T-helper 2 cell treated with Interferon-gamma antibody and Interleukin-4, amounts not matched to agents 5 μg/mL and 100 μg/mL, for 36 hours (primary cell): ENCODE data around the gene IFTAP.
A peak's percentile ranks its signal among the peaks of the same experiment; 100 is the strongest.
"Not testable (repeated sequence)": the region's sequence is repeated elsewhere in the genome, so short reads cannot be mapped to it uniquely, and the experiment has no call there.

Experiments used
- DNase-seq: peaks from one replicate; pipeline ENCODE4 v3.0.0; 2021; ENCODE audit warnings: low spot score
- H3K27ac Mint-ChIP-seq: one replicate; pipeline ENCODE4 v1.8.0; 2021; ENCODE audit warnings: mild to moderate bottlenecking, mixed read lengths
- H3K27me3 Mint-ChIP-seq: one replicate; pipeline ENCODE4 v1.8.0; 2021; ENCODE audit warnings: low read depth, mixed read lengths
- H3K36me3 Mint-ChIP-seq: one replicate; pipeline ENCODE4 v1.8.0; 2021; ENCODE audit warnings: low read depth, mixed read lengths
- H3K4me1 Mint-ChIP-seq: one replicate; pipeline ENCODE4 v1.8.0; 2021; ENCODE audit warnings: low read depth, mixed read lengths
- H3K4me3 Mint-ChIP-seq: one replicate; pipeline ENCODE4 v1.8.0; 2022; ENCODE audit warnings: mild to moderate bottlenecking, moderate library complexity, mixed read lengths
- H3K9me3 Mint-ChIP-seq: one replicate; pipeline ENCODE4 v1.8.0; 2021; ENCODE audit warnings: mixed read lengths

Gene IFTAP

DNA sequence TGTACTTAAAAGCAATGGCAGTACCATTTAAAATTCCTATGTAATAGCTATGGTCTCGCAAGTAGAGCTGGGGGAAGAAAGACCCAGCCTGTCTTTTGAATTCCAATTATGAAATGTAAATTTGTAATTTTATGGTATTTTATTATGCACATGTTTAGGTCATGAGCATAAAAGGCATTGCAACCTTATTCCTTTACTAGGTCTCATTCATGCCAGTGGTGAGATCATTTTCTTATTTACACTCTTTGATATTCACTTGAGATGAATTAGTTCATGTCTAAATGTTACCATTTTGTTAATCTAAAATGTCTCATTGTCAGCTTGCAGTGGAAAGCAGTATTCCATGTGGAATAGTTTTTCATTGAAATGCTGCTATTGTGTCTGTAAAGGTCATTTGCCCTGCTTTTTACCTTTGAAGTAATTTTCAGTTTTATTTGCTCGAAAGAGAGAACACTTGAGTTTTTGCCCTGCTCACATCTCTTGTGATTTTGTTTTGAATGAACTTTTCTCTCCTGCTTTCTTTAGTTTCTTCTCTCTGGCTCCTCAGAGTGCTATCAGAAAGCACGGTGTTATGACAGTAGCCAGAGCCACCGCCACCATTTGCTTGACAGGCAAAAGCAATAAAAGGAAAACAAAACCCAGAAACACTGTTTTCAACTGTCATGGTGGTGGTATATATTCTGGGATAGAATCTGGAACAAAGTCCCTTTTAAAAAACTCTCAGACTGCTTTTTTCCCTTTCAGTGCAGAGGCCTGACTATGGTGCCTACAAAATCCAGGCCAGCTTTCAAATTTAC is 41.0 kb downstream of the IFTAP start:
- no peak overlapping the region for H3K27ac Mint-ChIP-seq
- no peaks in the 10 kb centered on the region for H3K4me1 Mint-ChIP-seq
- H3K9me3 Mint-ChIP-seq: no peaks in the 10 kb centered on the region
- no peak for DNase-seq
- no peaks in the 10 kb centered on the region for H3K36me3 Mint-ChIP-seq
- no peaks in the 10 kb centered on the region for H3K27me3 Mint-ChIP-seq
- H3K4me3 Mint-ChIP-seq: no peak overlapping the region

DNA sequence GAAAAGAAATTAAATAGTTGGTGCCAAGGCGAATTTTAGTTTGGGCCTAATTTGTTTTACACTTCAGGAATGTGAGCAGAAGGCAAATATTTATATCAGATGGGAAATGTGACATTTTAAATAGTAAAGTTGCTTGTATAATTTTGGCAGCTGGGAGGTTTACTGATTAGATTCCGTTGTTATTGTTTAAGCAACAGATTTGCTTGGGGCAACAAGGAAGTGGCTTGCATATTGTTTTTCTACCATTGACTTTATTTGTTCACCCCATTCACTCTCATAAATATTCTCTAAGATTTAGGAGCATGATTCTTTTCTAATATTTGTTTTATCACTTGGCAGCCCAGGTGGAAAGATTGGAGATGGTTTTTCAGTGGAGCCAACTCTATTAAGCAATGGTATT is 44.3 kb downstream of the IFTAP start:
- Mint-ChIP-seq H3K9me3 (no peaks in the 10 kb centered on the region), H3K4me3 (no peak overlapping the region), H3K27me3 (no peaks in the 10 kb centered on the region), H3K4me1 (no peaks in the 10 kb centered on the region), H3K27ac (no peak overlapping the region), H3K36me3 (no peaks in the 10 kb centered on the region)
- no peak for DNase-seq

DNA sequence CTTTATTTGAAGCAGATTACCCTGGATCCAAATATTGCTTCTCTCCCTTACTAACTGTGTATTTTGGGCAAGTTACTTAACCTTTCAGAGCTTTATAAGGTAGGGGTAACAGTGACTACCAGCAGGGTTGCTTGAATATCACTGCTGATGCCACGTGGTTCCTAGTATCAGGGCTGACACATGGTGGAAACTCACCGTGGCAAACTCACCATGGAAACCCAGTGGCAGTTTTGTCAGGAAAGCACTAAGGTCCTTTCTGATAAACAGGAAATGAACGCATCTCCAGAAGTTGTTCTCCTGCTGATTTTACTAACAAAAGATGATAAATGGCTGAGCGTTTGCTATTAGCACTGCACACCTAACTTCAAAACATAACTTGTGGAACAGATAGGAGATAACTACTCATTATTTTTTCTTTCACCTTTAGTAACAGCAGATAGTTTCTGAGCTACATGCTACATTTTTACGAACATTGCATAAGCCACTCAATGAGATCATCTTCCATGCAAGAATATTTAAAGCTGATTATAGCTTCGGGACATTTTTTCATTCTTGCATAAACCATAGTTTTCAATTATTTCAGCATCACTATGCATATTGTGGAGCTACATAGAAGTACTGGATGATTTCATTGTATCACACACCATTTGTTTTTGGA is 63.4 kb downstream of the IFTAP start:
- Mint-ChIP-seq H3K36me3 (no peaks in the 10 kb centered on the region), H3K4me3 (no peak overlapping the region), H3K27me3 (no peaks in the 10 kb centered on the region), H3K9me3 (peaks cover 9% of the 10 kb centered on the region), H3K4me1 (no peaks in the 10 kb centered on the region), H3K27ac (no peak overlapping the region)
- no peak for DNase-seq

DNA sequence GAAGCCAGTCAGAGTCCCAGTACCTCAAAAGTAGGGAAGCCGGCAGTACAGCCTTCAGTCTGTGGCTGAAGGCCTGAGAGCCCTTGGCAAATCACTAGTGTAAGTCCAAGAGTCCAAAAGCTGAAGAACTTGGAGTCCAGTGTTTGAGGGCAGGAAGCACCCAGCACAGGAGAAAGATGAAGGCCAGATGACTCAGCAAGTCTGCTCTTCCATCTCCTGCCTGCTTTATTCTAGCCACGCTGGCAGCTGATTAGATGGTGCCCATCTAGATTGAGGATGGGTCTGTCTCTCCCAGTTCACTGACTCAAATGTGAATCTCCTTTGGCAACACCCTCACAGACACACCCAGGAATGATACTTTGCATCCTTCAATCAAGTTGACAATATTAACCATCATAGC is 67.1 kb downstream of the IFTAP start:
- DNase-seq, H3K27me3 Mint-ChIP-seq, H3K4me1 Mint-ChIP-seq, H3K27ac Mint-ChIP-seq, H3K36me3 Mint-ChIP-seq, H3K4me3 Mint-ChIP-seq: not testable (repeated sequence)
- peaks cover 14% of the 10 kb centered on the region for H3K9me3 Mint-ChIP-seq

DNA sequence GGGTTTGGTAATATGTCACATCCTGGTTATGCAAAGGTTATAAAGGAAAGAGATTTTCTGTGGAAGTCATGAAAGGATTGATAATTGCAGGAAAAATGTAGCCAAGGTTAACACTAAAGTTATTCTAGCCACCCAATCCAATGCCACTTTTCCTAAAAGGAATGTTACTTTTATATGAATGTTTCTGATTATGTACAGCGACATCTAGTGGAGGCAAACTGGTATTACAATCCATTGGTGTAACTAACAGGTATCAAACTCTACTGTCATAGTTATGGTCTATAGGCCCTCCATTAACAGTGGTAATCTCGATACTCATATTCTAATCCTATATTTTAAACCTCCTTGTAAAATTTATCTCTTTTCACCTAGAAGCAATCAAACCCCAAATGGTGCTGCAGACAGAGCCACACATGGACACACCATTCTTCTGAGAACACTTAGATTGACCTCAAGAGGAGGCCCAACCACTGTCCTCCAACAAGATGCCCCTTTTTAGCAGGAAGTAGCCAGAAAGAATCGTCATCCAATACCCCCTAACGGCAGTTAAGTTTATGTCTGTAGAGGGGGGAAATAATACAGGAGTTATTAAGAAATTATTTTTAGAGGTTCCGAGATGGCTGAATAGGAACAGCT is 78.6 kb downstream of the IFTAP start:
- no peak for DNase-seq
- no peak overlapping the region for H3K4me3 Mint-ChIP-seq
- no peak overlapping the region for H3K27ac Mint-ChIP-seq
- no peaks in the 10 kb centered on the region for H3K36me3 Mint-ChIP-seq
- H3K9me3 Mint-ChIP-seq: no peaks in the 10 kb centered on the region
- H3K27me3 Mint-ChIP-seq: no peaks in the 10 kb centered on the region
- no peaks in the 10 kb centered on the region for H3K4me1 Mint-ChIP-seq

DNA sequence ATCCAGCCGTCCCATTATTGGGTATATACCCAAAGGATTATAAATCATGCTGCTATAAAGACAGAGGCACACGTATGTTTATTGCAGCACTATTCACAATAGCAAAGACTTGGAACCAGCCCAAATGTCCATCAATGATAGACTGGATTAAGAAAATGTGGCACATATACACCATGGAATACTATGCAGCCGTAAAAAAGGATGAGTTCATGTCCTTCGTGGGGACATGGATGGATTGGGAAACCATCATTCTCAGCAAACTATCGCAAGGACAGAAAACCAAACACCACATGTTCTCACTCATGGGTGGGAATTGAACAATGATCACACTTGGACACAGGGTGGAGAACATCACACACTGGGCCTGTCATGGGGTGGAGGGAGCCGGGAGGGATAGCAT is 85.2 kb downstream of the IFTAP start:
- DNase-seq, H3K4me1 Mint-ChIP-seq, H3K27me3 Mint-ChIP-seq, H3K9me3 Mint-ChIP-seq, H3K36me3 Mint-ChIP-seq, H3K4me3 Mint-ChIP-seq, H3K27ac Mint-ChIP-seq: not testable (repeated sequence)

DNA sequence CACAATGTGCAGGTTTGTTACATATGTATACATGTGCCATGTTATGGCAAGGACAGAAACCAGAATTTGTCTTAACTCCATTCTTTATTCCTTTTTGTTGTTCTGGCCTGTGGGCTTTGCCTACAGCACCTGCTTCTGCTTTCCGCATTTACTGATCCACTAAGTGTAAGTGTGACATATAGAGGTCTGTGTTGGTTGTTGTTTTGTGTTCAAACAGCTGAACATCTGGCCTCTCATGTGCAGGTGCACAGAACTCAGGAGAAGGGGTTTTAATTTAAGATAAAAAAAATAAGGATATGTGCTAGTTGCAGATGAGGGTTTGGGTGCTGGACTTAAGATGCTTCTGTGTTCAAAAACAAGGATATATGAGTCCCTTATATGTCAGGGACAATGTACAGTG is 89.5 kb downstream of the IFTAP start:
- Mint-ChIP-seq H3K9me3 (peaks cover 3% of the 10 kb centered on the region), H3K4me1 (no peaks in the 10 kb centered on the region), H3K36me3 (no peaks in the 10 kb centered on the region), H3K4me3 (no peak overlapping the region), H3K27me3 (peaks cover 28% of the 10 kb centered on the region), H3K27ac (no peak overlapping the region)
- DNase-seq: no peak

DNA sequence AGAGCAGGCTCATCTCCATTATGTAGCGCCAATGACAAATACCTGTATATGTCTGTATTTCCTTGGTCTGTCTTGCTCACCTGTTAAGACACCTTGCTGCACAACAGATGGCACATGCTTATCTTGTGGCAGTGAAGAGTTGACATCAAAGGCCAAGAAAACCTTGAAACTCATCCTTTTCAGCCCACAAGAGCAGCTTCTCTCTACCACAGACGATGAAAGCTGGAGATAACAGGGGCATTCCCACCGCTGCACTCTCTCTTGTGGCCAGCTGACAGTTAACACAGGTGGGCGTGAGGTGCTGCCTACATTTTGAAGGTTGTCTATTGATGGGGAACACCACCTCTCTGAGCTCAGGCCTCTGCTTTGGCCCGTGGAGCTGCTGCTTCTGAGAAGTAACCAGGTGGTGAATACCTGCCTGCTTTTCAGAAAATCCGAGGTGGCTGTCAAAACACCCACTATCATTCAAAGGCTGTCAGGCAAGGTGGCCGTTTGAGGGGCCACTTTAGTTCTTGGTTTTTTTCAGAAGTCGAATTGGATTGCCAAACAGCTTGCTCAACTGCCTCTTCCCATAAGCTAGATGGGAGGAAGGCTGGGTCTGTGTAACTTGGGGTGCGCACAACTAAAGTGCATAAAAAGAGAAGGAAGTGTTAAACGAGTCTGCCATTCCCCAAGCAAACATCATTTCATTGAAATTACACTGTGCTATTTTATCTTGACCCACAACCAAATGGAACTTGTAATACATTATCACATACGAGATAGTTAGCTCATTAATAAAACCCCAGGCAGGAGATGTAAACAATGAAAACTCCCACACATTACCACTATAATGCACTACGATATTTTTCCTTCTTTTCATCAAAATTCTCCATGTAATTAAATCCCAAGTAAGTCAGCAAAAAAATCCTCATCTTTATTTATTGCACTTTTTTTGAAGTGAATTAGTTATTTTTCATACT is 90.8 kb downstream of the IFTAP start:
- peak; percentile 30 for DNase-seq

DNA sequence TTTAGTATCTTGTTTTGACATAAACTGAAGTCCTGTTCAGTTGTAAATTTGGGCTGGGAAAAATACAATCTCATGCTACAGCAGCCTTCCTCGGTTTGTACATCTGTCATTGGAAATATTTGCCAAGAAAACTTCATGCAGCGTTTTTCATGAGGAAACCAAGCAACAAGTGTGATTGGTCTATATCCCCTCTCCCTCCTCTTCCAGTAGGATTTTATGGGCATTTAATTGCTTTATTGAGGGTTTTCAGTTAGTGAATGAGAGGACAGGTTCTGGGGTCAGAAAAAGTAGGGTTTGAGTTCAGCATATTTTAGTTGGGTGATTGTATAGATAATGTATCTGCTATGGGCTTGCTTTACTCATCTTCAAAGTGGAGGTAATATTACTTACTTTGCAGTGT is 93.8 kb downstream of the IFTAP start:
- Mint-ChIP-seq H3K4me1 (no peaks in the 10 kb centered on the region), H3K4me3 (no peak overlapping the region), H3K27ac (no peak overlapping the region), H3K9me3 (no peaks in the 10 kb centered on the region), H3K27me3 (peaks cover 44% of the 10 kb centered on the region), H3K36me3 (no peaks in the 10 kb centered on the region)
- DNase-seq: no peak

More for the DNA sequence above, 90.8 kb downstream of the IFTAP start:
- Mint-ChIP-seq H3K27ac (no peak overlapping the region), H3K9me3 (peaks cover 3% of the 10 kb centered on the region), H3K36me3 (no peaks in the 10 kb centered on the region), H3K4me3 (no peak overlapping the region), H3K4me1 (no peaks in the 10 kb centered on the region), H3K27me3 (peaks cover 33% of the 10 kb centered on the region)

DNA sequence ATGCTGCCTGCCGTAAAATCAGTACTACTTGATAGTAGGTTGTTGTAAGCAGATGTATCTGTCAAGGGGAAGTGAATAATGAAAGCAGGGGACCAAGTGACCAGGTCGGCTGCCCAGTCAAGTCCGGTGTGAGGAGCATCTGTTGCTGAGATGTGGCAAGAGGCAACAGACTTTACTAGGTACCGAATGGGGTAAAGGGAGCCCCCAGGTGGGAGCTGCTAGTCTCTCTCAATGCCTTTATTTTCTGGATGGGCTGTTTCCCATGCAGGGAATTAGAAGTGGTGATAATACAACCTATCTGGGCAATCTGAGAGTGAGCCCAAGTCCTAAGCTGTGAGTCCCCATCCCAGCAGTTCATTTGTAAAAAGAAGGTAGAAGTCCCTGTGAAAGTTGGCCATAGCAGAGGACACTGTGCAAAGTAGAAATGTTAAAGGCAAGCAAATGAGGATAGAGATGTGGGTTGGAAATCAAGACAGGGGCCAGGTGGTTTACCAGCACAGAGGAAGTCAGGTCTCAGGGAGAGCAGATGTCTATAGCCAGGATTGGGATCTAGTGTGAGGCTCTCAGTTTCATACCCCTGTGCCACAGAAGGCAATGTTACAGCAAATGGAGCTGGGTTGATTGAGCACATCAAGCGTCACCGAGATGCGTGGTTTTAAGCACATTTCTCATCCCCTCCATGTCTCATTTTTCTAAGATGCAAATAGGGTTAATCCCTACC is 94.4 kb downstream of the IFTAP start:
- H3K27me3 Mint-ChIP-seq: peaks cover 44% of the 10 kb centered on the region
- no peak overlapping the region for H3K27ac Mint-ChIP-seq
- H3K36me3 Mint-ChIP-seq: no peaks in the 10 kb centered on the region
- no peaks in the 10 kb centered on the region for H3K4me1 Mint-ChIP-seq
- H3K9me3 Mint-ChIP-seq: no peaks in the 10 kb centered on the region
- no peak overlapping the region for H3K4me3 Mint-ChIP-seq
- DNase-seq: no peak

DNA sequence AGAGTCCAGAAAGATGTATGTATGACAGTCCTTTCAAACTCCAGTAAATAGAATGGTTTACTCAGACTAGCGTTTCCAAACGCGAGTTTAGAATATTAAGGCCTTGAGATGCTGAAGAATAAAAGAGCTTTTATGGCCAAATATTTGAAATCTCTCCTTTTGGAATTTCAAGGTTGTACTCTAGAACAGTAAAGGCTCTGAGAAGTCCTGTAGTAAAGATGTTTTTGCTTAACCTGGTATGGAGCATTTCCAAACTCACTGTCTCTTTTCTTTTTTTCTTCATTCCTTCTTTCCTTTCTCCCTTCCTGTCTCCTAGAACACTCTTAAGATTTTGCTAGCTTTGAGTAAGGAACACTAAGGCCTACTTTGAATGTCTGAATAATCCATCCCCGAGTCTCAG is 95.1 kb downstream of the IFTAP start:
- H3K27me3 Mint-ChIP-seq: peaks cover 43% of the 10 kb centered on the region
- no peak overlapping the region for H3K27ac Mint-ChIP-seq
- H3K9me3 Mint-ChIP-seq: no peaks in the 10 kb centered on the region

DNA sequence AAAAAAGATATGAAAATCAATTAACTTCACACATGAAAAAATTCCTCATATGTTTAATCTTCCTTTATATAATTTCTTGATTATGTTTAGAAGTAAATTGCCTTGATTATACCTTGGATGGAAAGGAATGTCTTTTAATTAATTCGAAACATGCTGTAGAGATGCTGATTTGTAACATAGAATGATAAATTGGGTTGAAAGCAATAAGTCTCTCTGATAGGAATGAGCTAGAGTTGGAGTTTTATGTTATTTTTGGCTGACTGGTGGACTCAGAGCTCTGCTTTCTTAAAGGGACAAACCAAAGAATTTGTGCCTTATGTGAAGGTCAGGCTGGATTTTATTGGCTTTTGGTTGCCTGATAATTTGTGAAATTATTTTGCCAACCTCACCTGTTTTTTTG is 98.4 kb downstream of the IFTAP start:
- Mint-ChIP-seq H3K27me3 (peaks cover 26% of the 10 kb centered on the region), H3K4me3 (no peak overlapping the region), H3K36me3 (no peaks in the 10 kb centered on the region), H3K27ac (no peak overlapping the region), H3K4me1 (no peaks in the 10 kb centered on the region), H3K9me3 (no peaks in the 10 kb centered on the region)
- no peak for DNase-seq

More for the DNA sequence above, 95.1 kb downstream of the IFTAP start:
- DNase-seq: no peak
- Mint-ChIP-seq H3K36me3 (no peaks in the 10 kb centered on the region), H3K4me1 (no peaks in the 10 kb centered on the region), H3K4me3 (no peak overlapping the region)

DNA sequence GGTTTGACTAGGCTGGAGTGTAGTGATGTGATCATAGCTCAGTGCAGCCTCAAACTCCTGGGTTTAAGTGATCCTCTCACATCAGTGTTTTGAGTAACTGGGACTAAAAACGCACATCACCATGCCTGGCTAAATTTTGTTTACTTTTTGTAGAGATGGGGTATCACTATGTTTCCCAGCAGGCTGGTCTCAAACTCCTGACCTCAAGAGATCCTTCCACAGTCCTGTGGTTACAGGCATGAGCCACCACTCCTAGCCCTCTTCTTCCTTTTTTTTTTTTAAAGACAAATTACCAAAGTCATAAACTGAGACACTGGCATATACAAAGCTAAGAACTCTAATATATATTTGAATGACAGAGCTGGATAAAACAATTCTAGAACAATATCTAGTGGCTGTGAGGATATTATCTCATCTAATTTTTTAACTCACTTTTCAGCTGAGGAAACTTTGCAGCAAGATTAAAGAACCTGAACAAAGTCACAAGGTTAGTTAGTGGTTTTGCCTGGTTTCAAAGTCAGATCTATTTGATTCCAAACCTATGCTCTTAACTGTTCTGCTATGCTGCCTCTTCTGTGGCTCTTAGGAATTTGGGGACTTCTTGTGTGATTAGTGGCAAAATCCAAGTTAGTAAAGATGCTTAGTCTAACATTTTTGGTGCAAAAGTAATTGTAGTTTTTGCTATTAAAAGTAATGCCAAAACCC is 99.0 kb downstream of the IFTAP start:
- Mint-ChIP-seq H3K9me3 (no peaks in the 10 kb centered on the region), H3K4me1 (no peaks in the 10 kb centered on the region), H3K36me3 (no peaks in the 10 kb centered on the region), H3K27me3 (peaks cover 21% of the 10 kb centered on the region), H3K27ac (no peak overlapping the region), H3K4me3 (no peak overlapping the region)
- no peak for DNase-seq
